IPS-NIHi7 (cell line): ENCODE data around the gene TAS2R60.

Source experiments
- DNase-seq: peaks from one replicate; pipeline ENCODE4 v3.0.0; 2012; ENCODE audit warnings: mixed read lengths; ENCODE audit errors: extremely low spot score

The TAS2R60 gene

GRCh38 chr7:143437578-143437977, 5.7 kb upstream of the TAS2R60 start:
- no peak for DNase-seq

- no peak for DNase-seq
Measured at GRCh38 chr7:143439866-143440265, 3.4 kb upstream of the TAS2R60 start.

GRCh38 chr7:143444063-143444782, 970 bp downstream of the TAS2R60 start:
- DNase-seq, result no peak

- DNase-seq, result no peak
Measured at GRCh38 chr7:143444785-143445184, 1.5 kb downstream of the TAS2R60 start.

GRCh38 chr7:143447466-143447865, 4.2 kb downstream of the TAS2R60 start:
- DNase-seq, result no peak

- DNase-seq, result no peak
Measured at GRCh38 chr7:143448429-143448828, 5.2 kb downstream of the TAS2R60 start.

GRCh38 chr7:143449793-143450192, 6.5 kb downstream of the TAS2R60 start:
- DNase-seq, result no peak

- no peak for DNase-seq
Measured at GRCh38 chr7:143451122-143451521, 7.9 kb downstream of the TAS2R60 start.

- DNase-seq, result no peak
Measured at GRCh38 chr7:143451746-143452145, 8.5 kb downstream of the TAS2R60 start.

GRCh38 chr7:143452495-143452894, 9.2 kb downstream of the TAS2R60 start:
- DNase-seq, result no peak

- no peak for DNase-seq
Measured at GRCh38 chr7:143454091-143454680, 10.9 kb downstream of the TAS2R60 start.

- DNase-seq, result no peak
Measured at GRCh38 chr7:143455491-143455890, 12.2 kb downstream of the TAS2R60 start.

- no peak for DNase-seq
Measured at GRCh38 chr7:143455942-143456341, 12.7 kb downstream of the TAS2R60 start.

GRCh38 chr7:143456992-143457793, 13.9 kb downstream of the TAS2R60 start:
- DNase-seq, result no peak

GRCh38 chr7:143458263-143458662, 15.0 kb downstream of the TAS2R60 start:
- DNase-seq, result no peak

- DNase-seq, result no peak
Measured at GRCh38 chr7:143458681-143459080, 15.4 kb downstream of the TAS2R60 start.

GRCh38 chr7:143459359-143459758, 16.1 kb downstream of the TAS2R60 start:
- no peak for DNase-seq

GRCh38 chr7:143460271-143460979, 17.2 kb downstream of the TAS2R60 start:
- DNase-seq, result no peak

- no peak for DNase-seq
Measured at GRCh38 chr7:143462045-143462444, 18.8 kb downstream of the TAS2R60 start.

- DNase-seq, result no peak
Measured at GRCh38 chr7:143463556-143463955, 20.3 kb downstream of the TAS2R60 start.

GRCh38 chr7:143463957-143464356, 20.7 kb downstream of the TAS2R60 start:
- DNase-seq, result no peak

- no peak for DNase-seq
Measured at GRCh38 chr7:143467724-143468123, 24.5 kb downstream of the TAS2R60 start.
